Inferior parietal cortex (tissue), 1 donor: ENCODE measurements around the gene CTNNA1.
A peak's percentile ranks its signal among the peaks of the same experiment; 100 is the strongest.
"Not testable (repeated sequence)": the region's sequence is repeated elsewhere in the genome, so short reads cannot be mapped to it uniquely, and the experiment has no call there.

Experiments
- DNase-seq: peaks from one replicate; pipeline ENCODE4 v3.0.0-alpha.2; 2016; ENCODE audit errors: extremely low spot score

Gene CTNNA1

GRCh38 chr5:138724470-138725146, 28.6 kb upstream of the CTNNA1 start:
- DNase-seq = no peak

- DNase-seq = peak; percentile 44
These were observed 27.9 kb upstream of the CTNNA1 start for GRCh38 chr5:138725153-138725817.

- DNase-seq = no peak
These were observed 27.3 kb upstream of the CTNNA1 start for GRCh38 chr5:138725818-138726416.

- DNase-seq = no peak
These were observed 26.4 kb upstream of the CTNNA1 start for GRCh38 chr5:138726848-138727247.

- not testable (repeated sequence) for DNase-seq
These were observed 22.7 kb upstream of the CTNNA1 start for GRCh38 chr5:138730496-138730895.

GRCh38 chr5:138732466-138732865, 20.8 kb upstream of the CTNNA1 start:
- DNase-seq = no peak

GRCh38 chr5:138732933-138733332, 20.3 kb upstream of the CTNNA1 start:
- DNase-seq = no peak

GRCh38 chr5:138733509-138733908, 19.7 kb upstream of the CTNNA1 start:
- no peak for DNase-seq

- no peak for DNase-seq
These were observed 16.9 kb upstream of the CTNNA1 start for GRCh38 chr5:138736293-138736692.

GRCh38 chr5:138737494-138738265, 15.5 kb upstream of the CTNNA1 start:
- DNase-seq = no peak

- DNase-seq = no peak
These were observed 14.8 kb upstream of the CTNNA1 start for GRCh38 chr5:138738399-138738798.

GRCh38 chr5:138739938-138740337, 13.3 kb upstream of the CTNNA1 start:
- DNase-seq = no peak

- DNase-seq = no peak
These were observed 9.7 kb upstream of the CTNNA1 start for GRCh38 chr5:138743484-138743883.

- no peak for DNase-seq
These were observed 8.0 kb upstream of the CTNNA1 start for GRCh38 chr5:138745268-138745667.

- no peak for DNase-seq
These were observed 4.6 kb upstream of the CTNNA1 start for GRCh38 chr5:138748630-138749081.

GRCh38 chr5:138751344-138751743, 1.9 kb upstream of the CTNNA1 start:
- not testable (repeated sequence) for DNase-seq

GRCh38 chr5:138752341-138752950, 779 bp upstream of the CTNNA1 start:
- no peak for DNase-seq

- DNase-seq = peak; percentile 66
These were observed 821 bp downstream of the CTNNA1 start for GRCh38 chr5:138753794-138754698.

- no peak for DNase-seq
These were observed 1.5 kb downstream of the CTNNA1 start for GRCh38 chr5:138754699-138755057.

GRCh38 chr5:138755084-138755748, 2.0 kb downstream of the CTNNA1 start:
- DNase-seq = no peak
